Thyroid gland (tissue), 4 donors: ENCODE data around the gene ST6GALNAC4.

ENCODE experiments used
- CTCF ChIP-seq, 6 experiments: fragments of 200-600 bp in 3 of 6; fragments of 450-650 bp in 3 of 6; sonication (generic) in 3 of 6; IDR thresholded peaks; one replicate each; pipeline ENCODE4 v1.5.1; 2016 to 2019; ENCODE audit warnings: antibody characterized with exemption in 6 of 6, mild to moderate bottlenecking in 2 of 6, inconsistent platforms in 1 of 6, moderate library complexity in 1 of 6
- POLR2A ChIP-seq, 2 donors: fragments of 450-650 bp; IDR thresholded peaks; one replicate each; pipeline ENCODE4 v1.6.1; 2017; ENCODE audit warnings: antibody characterized with exemption in 2 of 2, mild to moderate bottlenecking in 2 of 2, moderate library complexity in 1 of 2

- TF ChIP-seq POLR2A (IDR thresholded peaks at IDR 0.05) (no peak), CTCF (IDR thresholded peaks at IDR 0.05) (no peak)
These were observed 56.6 kb downstream of the ST6GALNAC4 start for GRCh38 chr9:127860260-127860659.
